ENCODE data around the gene FYN.
A peak's percentile ranks its signal among the peaks of the same experiment; 100 is the strongest.
"Not testable (repeated sequence)": the region's sequence is repeated elsewhere in the genome, so short reads cannot be mapped to it uniquely, and the experiment has no call there.

The FYN gene

GRCh38 chr6:111646942-111647341 lies 226.3 kb downstream of the FYN start:
- no peak for TF ChIP-seq CTCF (conservative IDR thresholded peaks at IDR 0.05; ENCODE audit: low read depth, low read length)
- H3K4me3 ChIP-seq (ENCODE audit: low read depth, low read length) = no peak overlapping the region
- DNase-seq (ENCODE audit: low read depth) = peak; percentile 93

- no peak for DNase-seq (ENCODE audit: low read depth)
- H3K4me3 ChIP-seq (ENCODE audit: low read depth, low read length) = no peak overlapping the region
- TF ChIP-seq CTCF (conservative IDR thresholded peaks at IDR 0.05; ENCODE audit: low read depth, low read length) = no peak
Observed at GRCh38 chr6:111646034-111646433, 227.2 kb downstream of the FYN start.

GRCh38 chr6:111644893-111645430 lies 228.3 kb downstream of the FYN start:
- TF ChIP-seq CTCF (conservative IDR thresholded peaks at IDR 0.05; ENCODE audit: low read depth, low read length) = no peak
- H3K4me3 ChIP-seq (ENCODE audit: low read depth, low read length) = no peak overlapping the region

GRCh38 chr6:111642463-111643158 lies 230.6 kb downstream of the FYN start:
- peak; percentile 84 for DNase-seq (ENCODE audit: low read depth)
- peak; percentile 86 for TF ChIP-seq CTCF (conservative IDR thresholded peaks at IDR 0.05; ENCODE audit: low read depth, low read length)
- no peak overlapping the region for H3K4me3 ChIP-seq (ENCODE audit: low read depth, low read length)

More at GRCh38 chr6:111644893-111645430, 228.3 kb downstream of the FYN start:
- DNase-seq (ENCODE audit: low read depth) = no peak

- no peak for DNase-seq (ENCODE audit: low read depth)
- no peak overlapping the region for H3K4me3 ChIP-seq (ENCODE audit: low read depth, low read length)
- TF ChIP-seq CTCF (conservative IDR thresholded peaks at IDR 0.05; ENCODE audit: low read depth, low read length) = no peak
Observed at GRCh38 chr6:111639266-111639665, 234.0 kb downstream of the FYN start.

- not testable (repeated sequence) for H3K4me3 ChIP-seq (ENCODE audit: low read depth, low read length); DNase-seq (ENCODE audit: low read depth)
Observed at GRCh38 chr6:111634981-111635380, 238.3 kb downstream of the FYN start.

- DNase-seq (ENCODE audit: low read depth) = no peak
- no peak for TF ChIP-seq CTCF (conservative IDR thresholded peaks at IDR 0.05; ENCODE audit: low read depth, low read length)
- H3K4me3 ChIP-seq (ENCODE audit: low read depth, low read length) = no peak overlapping the region
Observed at GRCh38 chr6:111633822-111634221, 239.4 kb downstream of the FYN start.

All from choroid plexus epithelial cell (primary cell).